OCI-LY1 (cell line): ENCODE measurements around the gene CDKN1C.

Experiments used
- CTCF ChIP-seq: fragments of 200-600 bp; sonication (generic), shearing (Covaris generic); IDR thresholded peaks from 2 replicates; pipeline ENCODE4 v1.5.1; 2017; ENCODE audit warnings: mild to moderate bottlenecking, antibody characterized with exemption, low read length, moderate library complexity, mixed read lengths
- EZH2 ChIP-seq: fragments of 200-600 bp; sonication (generic), shearing (Covaris generic); IDR thresholded peaks from 2 replicates; pipeline ENCODE4 v1.8.0; 2017; ENCODE audit warnings: borderline replicate concordance, mixed run types, mild to moderate bottlenecking, antibody characterized with exemption, low read length, moderate library complexity, mixed read lengths

- TF ChIP-seq CTCF: no peak
- no peak for TF ChIP-seq EZH2
These were observed 41.3 kb downstream of the CDKN1C start for GRCh38 chr11:2844116-2844842.
